Kidney (tissue), 14 donors: ENCODE measurements around the gene GSK3A. TPM values are rescaled to one million over a fixed set of nuclear protein-coding genes. Genes with fewer than 3 reads are reported as not detected.

Experiments used
- DNase-seq, 5 donors: peaks; one replicate each; pipeline ENCODE4 v3.0.0-alpha.2; 2013 to 2020
- FAIRE-seq: peaks from 2 replicates; lab custom pipeline; 2012; peaks lifted over from hg19 to GRCh38; lab: Jason Lieb, UNC
- H3K27ac ChIP-seq, 2 donors: one replicate each; pipeline ENCODE4 v1.7.0; 2013; ENCODE audit warnings: low read depth in 2 of 2, low read length in 2 of 2, inconsistent platforms in 1 of 2
- H3K27me3 ChIP-seq: one replicate; pipeline ENCODE4 v1.7.1; 2013; ENCODE audit warnings: low read length, inconsistent platforms; ENCODE audit not compliant: control insufficient read depth, insufficient read depth
- H3K36me3 ChIP-seq, 3 donors: one replicate each; pipeline versions ENCODE4 v1.7.0 to v1.7.1; 2013; ENCODE audit warnings: low read length in 3 of 3, control low read depth in 1 of 3, inconsistent platforms in 1 of 3; ENCODE audit not compliant: insufficient read depth in 3 of 3, control insufficient read depth in 2 of 3
- H3K4me1 ChIP-seq, 3 donors: one replicate each; pipeline versions ENCODE4 v1.7.0 to v1.7.1; 2013; ENCODE audit warnings: low read length in 3 of 3, inconsistent platforms in 1 of 3, low read depth in 1 of 3; ENCODE audit not compliant: control insufficient read depth in 2 of 3, insufficient read depth in 2 of 3
- H3K4me3 ChIP-seq, 3 donors: one replicate each; pipeline versions ENCODE4 v1.7.0 to v1.8.1; 2013; ENCODE audit warnings: low read length in 3 of 3, control low read depth in 1 of 3, inconsistent platforms in 1 of 3
- H3K9ac ChIP-seq, 3 donors: one replicate each; pipeline versions ENCODE4 v1.7.0 to v1.7.1; 2013; ENCODE audit warnings: low read length in 3 of 3, control low read depth in 1 of 3, inconsistent platforms in 1 of 3
- H3K9me3 ChIP-seq, 3 donors: one replicate each; pipeline versions ENCODE4 v1.7.0 to v1.7.1; 2013; ENCODE audit warnings: low read length in 3 of 3, control low read depth in 1 of 3, inconsistent platforms in 1 of 3; ENCODE audit not compliant: control insufficient read depth in 2 of 3, insufficient read depth in 1 of 3
- CTCF ChIP-seq: IDR thresholded peaks from 3 replicates; pipeline ENCODE4 v1.5.1; 2012; ENCODE audit warnings: mild to moderate bottlenecking, moderate library complexity, borderline replicate concordance; ENCODE audit not compliant: insufficient read depth; ENCODE audit errors: extremely low read depth
- intact Hi-C: fragments of 100-400 bp; cut with DNase I; formaldehyde crosslinking; loops from one replicate; pipeline ENCODE4 v1.11.1; 2022
- polyA plus RNA-seq: library from polyadenylated mRNA; stranded (reverse); fragments of 350-450 nt; fragmentation: Illumina TruSeq; extraction: RNeasy Lipid Tissue Mini Kit (QIAGEN cat#74804); gene quantifications from one replicate; pipeline ENCODE4 v1.2.3, GENCODE V29; 2014; ENCODE audit warnings: low read depth, low replicate concordance; ENCODE audit not compliant: insufficient read depth
- total RNA-seq: library from RNA; stranded (reverse); fragmentation: NEBNext Ultra II Directional; extraction: Animal tissue kit (Norgen Biotek cat#: 25700); gene quantifications from one replicate; pipeline ENCODE4 v1.2.1, GENCODE V29; 2021
- donor health status: control.
- donor health status: control.
- donor health status: control.
- donor health status: control.
- donor health status: control.
- donor health status: DM: yes; HTN: yes; CAD: no.
- donor health status: Normal renal cell carcinoma (clear cell type).

GSK3A gene
- total and polyA plus RNA-seq, 2 donors from 2014 or later: 39.2 to 57.3 TPM

GRCh38 chr19:42188665-42189064 is 53.7 kb downstream of the GSK3A start:
- no peaks in the 10 kb centered on the region for H3K4me1 ChIP-seq
- intact Hi-C loops: no loop called here
- H3K27ac ChIP-seq: no peak overlapping the region
- no peak for TF ChIP-seq CTCF
- H3K27me3 ChIP-seq: no peaks in the 10 kb centered on the region
- H3K9ac ChIP-seq: no peak overlapping the region
- DNase-seq: no peak
- H3K9me3 ChIP-seq: no peaks in the 10 kb centered on the region
- H3K4me3 ChIP-seq: no peak overlapping the region
- no peak for FAIRE-seq
- no peaks in the 10 kb centered on the region for H3K36me3 ChIP-seq

- no peaks in the 10 kb centered on the region for H3K4me1 ChIP-seq
- H3K9ac ChIP-seq: no peak overlapping the region
- no peak overlapping the region for H3K4me3 ChIP-seq
- no peaks in the 10 kb centered on the region for H3K9me3 ChIP-seq
- intact Hi-C loops: no loop called here
- DNase-seq: no peak
- peaks cover 5% of the 10 kb centered on the region for H3K27me3 ChIP-seq
- TF ChIP-seq CTCF: no peak
- H3K27ac ChIP-seq: no peak overlapping the region
- FAIRE-seq: no peak
- no peaks in the 10 kb centered on the region for H3K36me3 ChIP-seq
Observed at GRCh38 chr19:42185277-42185676, 57.1 kb downstream of the GSK3A start.

GRCh38 chr19:42184401-42184861 is 58.0 kb downstream of the GSK3A start:
- no peak for FAIRE-seq
- intact Hi-C loops: no loop called here
- H3K27me3 ChIP-seq: peaks cover 13% of the 10 kb centered on the region
- H3K9ac ChIP-seq: no peak overlapping the region
- no peaks in the 10 kb centered on the region for H3K36me3 ChIP-seq
- H3K27ac ChIP-seq: no peak overlapping the region
- peak; percentile 71 to 87 (median 79) for DNase-seq
- TF ChIP-seq CTCF: peak; percentile 87
- H3K4me1 ChIP-seq: no peaks in the 10 kb centered on the region
- H3K9me3 ChIP-seq: no peaks in the 10 kb centered on the region
- no peak overlapping the region for H3K4me3 ChIP-seq

Other genes starting within 250 kb of the GSK3A start
- gene ATP1A3, start 248.4 kb downstream of the GSK3A start, total RNA-seq: not detected
- gene ATP1A3, start 248.4 kb downstream of the GSK3A start, polyA plus RNA-seq: not detected
- gene GRIK5, start 172.4 kb downstream of the GSK3A start, total RNA-seq: 16.2 TPM
- 8.9 TPM for gene GRIK5, start 172.4 kb downstream of the GSK3A start, polyA plus RNA-seq
- 12.7 TPM for gene ZNF574, start 166.4 kb downstream of the GSK3A start, total RNA-seq
- gene ZNF574, start 166.4 kb downstream of the GSK3A start, polyA plus RNA-seq: 7.2 TPM
- 9.8 TPM for gene POU2F2, start 110.2 kb downstream of the GSK3A start, total RNA-seq
- gene POU2F2, start 110.2 kb downstream of the GSK3A start, polyA plus RNA-seq: 1.3 TPM
- 26.1 TPM for gene DEDD2, start 24.9 kb downstream of the GSK3A start, total RNA-seq
- gene DEDD2, start 24.9 kb downstream of the GSK3A start, polyA plus RNA-seq: 36.3 TPM
- gene ZNF526, start 22.3 kb downstream of the GSK3A start, total RNA-seq: 11.6 TPM
- gene ZNF526, start 22.3 kb downstream of the GSK3A start, polyA plus RNA-seq: 2.6 TPM
- gene ERF, start 12.5 kb upstream of the GSK3A start, total RNA-seq: 61.2 TPM
- gene ERF, start 12.5 kb upstream of the GSK3A start, polyA plus RNA-seq: 31.1 TPM
- 90.9 TPM for gene CIC, start 26.6 kb upstream of the GSK3A start, total RNA-seq
- 18.8 TPM for gene CIC, start 26.6 kb upstream of the GSK3A start, polyA plus RNA-seq
- gene PRR19, start 59.5 kb upstream of the GSK3A start, total RNA-seq: 0.47 TPM
- gene PRR19, start 59.5 kb upstream of the GSK3A start, polyA plus RNA-seq: 0.71 TPM
- 22.0 TPM for gene PAFAH1B3, start 60.0 kb upstream of the GSK3A start, total RNA-seq
- 38.3 TPM for gene PAFAH1B3, start 60.0 kb upstream of the GSK3A start, polyA plus RNA-seq
- gene TMEM145, start 70.7 kb upstream of the GSK3A start, total RNA-seq: not detected
- not detected for gene TMEM145, start 70.7 kb upstream of the GSK3A start, polyA plus RNA-seq
- 31.6 TPM for gene MEGF8, start 83.0 kb upstream of the GSK3A start, total RNA-seq
- gene MEGF8, start 83.0 kb upstream of the GSK3A start, polyA plus RNA-seq: 8.7 TPM
- gene CNFN, start 147.7 kb upstream of the GSK3A start, total RNA-seq: 2.2 TPM
- gene CNFN, start 147.7 kb upstream of the GSK3A start, polyA plus RNA-seq: 4.9 TPM
- gene LIPE, start 184.8 kb upstream of the GSK3A start, total RNA-seq: 8.9 TPM
- 9.9 TPM for gene LIPE, start 184.8 kb upstream of the GSK3A start, polyA plus RNA-seq
- not detected for gene CXCL17, start 200.3 kb upstream of the GSK3A start, total RNA-seq
- not detected for gene CXCL17, start 200.3 kb upstream of the GSK3A start, polyA plus RNA-seq